Esophagus muscularis mucosa (tissue), 3 donors: Measurements from ENCODE around the gene YTHDC2.

ENCODE experiments used
- POLR2A ChIP-seq: fragments of 450-650 bp; IDR thresholded peaks from one replicate; pipeline ENCODE4 v1.6.1; 2017; ENCODE audit warnings: antibody characterized with exemption, moderate library complexity, mild to moderate bottlenecking, low read depth
- TF ChIP-seq, protein P1 (sequence below), 3 experiments: fragments of 200-600 bp in 2 of 3; fragments of 450-650 bp in 1 of 3; sonication (generic) in 2 of 3; IDR thresholded peaks; one replicate each; pipeline ENCODE4 v1.5.1; 2017 to 2019; ENCODE audit warnings: antibody characterized with exemption in 3 of 3, mild to moderate bottlenecking in 2 of 3, moderate library complexity in 1 of 3

DNA sequence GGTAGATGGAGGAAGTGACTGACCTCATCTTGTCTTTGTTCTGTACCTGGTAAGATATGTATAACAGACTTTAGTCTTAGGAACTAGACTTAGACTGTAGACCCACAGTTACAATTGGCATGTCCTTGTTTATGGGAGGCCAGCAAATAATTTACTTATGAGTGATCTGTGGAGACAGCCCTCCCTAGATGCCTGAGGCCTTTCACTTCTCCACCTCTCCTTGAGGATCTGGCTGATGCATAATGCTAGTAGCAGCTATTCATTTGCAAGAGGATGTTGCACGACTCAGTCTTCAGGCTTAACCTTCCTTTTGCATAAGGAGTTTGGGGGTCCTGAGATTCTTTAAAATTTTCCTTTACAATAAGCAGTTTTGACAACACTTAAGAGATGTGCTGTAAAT, 100.7 kb downstream of the YTHDC2 start:
- TF ChIP-seq, protein P1, sequence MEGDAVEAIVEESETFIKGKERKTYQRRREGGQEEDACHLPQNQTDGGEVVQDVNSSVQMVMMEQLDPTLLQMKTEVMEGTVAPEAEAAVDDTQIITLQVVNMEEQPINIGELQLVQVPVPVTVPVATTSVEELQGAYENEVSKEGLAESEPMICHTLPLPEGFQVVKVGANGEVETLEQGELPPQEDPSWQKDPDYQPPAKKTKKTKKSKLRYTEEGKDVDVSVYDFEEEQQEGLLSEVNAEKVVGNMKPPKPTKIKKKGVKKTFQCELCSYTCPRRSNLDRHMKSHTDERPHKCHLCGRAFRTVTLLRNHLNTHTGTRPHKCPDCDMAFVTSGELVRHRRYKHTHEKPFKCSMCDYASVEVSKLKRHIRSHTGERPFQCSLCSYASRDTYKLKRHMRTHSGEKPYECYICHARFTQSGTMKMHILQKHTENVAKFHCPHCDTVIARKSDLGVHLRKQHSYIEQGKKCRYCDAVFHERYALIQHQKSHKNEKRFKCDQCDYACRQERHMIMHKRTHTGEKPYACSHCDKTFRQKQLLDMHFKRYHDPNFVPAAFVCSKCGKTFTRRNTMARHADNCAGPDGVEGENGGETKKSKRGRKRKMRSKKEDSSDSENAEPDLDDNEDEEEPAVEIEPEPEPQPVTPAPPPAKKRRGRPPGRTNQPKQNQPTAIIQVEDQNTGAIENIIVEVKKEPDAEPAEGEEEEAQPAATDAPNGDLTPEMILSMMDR (IDR thresholded peaks at IDR 0.05) = no peak
- TF ChIP-seq POLR2A = no peak
